GM19099 (cell line): ENCODE measurements around the gene PSMB11.

Source experiments
- POLR2A ChIP-seq: IDR thresholded peaks from 3 replicates; pipeline ENCODE4 v1.6.1; 2011; ENCODE audit warnings: low read depth; ENCODE audit not compliant: insufficient read length; ENCODE audit errors: extremely low read depth

Gene PSMB11

DNA sequence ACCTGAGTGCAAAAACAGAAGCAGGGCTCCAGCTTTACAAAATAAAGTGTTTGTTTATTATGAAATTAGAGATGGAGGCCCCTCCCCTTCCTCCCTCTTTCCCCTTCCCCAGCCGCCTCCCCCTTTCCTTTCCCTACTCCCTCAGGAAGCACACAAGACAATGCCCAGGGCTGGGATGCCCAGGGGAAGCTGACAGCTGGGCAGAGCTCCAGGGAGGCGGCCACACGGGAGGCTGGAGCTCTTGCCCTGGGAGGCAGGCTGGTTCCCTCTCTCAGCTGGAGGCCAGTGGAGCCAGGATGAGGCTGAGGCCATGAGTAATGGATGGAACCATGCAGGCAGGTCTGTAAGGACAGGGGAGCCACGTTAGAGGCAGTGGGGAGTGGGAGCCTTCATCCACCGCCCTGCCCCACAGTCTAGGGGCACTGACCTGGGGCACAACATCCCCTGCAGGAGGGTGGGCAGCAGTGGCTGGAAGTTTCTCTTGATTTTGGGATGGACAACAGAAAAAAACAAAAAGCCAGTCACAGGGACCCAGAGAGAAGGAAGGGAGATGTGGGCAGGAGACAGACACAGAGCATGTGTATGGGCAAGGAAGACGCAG is 5.1 kb downstream of the PSMB11 start:
- no peak for TF ChIP-seq POLR2A

DNA sequence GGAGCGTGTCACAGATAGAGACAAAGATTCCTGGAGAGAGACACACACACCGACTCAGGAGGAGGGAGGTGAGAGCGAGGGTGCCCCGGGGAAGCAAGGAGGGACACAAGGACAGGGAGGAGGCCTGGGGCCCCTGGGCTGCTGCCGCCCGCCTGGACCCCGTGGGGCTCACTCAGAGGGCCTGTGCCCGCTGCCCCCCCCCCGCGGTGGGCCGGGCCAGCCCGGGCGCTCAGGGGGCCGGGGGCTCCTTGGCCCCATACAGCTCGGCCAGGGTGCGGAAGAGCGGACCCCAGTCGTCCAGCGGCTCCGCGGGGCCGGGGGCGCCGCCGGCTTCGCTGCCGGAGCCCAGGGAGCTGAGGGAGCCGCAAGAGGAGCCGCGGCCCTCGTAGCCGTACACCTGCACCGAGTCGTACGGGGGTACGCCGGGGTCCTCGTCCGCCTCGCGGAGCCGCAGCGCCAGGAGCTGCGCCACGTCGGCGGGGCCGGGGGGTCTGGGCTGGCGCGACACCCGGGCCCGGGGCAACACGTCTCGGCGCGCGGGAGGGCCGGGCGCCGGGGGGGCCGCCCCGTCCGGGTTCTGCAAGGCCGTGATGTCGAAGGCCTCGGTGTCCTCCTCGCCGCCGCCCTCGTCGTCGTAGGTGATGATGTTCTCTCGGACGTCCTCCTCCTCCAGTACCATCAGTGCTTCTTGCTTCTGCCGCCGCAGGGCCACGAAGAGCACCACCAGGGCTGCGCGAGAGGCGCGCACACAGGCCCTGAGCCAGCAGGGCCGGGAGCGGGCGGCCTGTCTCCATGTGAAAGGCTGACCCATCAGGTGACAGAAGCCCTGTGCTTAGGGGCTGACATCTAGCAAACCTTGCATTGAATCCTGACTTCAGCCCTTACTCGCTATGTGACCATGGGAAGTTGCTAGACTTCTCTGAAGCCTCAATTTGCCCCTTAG is 6.0 kb downstream of the PSMB11 start:
- no peak for TF ChIP-seq POLR2A

DNA sequence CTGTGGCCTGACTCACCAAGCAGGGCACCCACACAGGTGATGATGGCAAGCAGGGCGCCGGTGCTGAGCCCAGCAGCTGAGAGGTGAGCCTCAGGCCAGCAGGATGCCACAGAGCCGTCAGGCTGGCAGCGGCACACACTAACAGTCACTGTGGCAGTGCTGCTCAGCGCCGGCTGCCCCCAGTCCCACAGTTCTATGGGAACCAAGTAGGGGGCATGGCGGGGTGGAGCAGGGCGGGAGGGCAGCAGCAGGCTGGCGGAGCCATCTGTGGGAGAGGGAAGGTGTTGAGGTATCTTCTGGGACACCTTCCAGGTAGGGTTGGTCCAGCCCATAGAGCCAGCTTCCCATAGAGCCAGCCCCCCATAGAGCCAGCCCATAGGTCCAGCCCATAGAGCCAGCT is 7.0 kb downstream of the PSMB11 start:
- no peak for TF ChIP-seq POLR2A

DNA sequence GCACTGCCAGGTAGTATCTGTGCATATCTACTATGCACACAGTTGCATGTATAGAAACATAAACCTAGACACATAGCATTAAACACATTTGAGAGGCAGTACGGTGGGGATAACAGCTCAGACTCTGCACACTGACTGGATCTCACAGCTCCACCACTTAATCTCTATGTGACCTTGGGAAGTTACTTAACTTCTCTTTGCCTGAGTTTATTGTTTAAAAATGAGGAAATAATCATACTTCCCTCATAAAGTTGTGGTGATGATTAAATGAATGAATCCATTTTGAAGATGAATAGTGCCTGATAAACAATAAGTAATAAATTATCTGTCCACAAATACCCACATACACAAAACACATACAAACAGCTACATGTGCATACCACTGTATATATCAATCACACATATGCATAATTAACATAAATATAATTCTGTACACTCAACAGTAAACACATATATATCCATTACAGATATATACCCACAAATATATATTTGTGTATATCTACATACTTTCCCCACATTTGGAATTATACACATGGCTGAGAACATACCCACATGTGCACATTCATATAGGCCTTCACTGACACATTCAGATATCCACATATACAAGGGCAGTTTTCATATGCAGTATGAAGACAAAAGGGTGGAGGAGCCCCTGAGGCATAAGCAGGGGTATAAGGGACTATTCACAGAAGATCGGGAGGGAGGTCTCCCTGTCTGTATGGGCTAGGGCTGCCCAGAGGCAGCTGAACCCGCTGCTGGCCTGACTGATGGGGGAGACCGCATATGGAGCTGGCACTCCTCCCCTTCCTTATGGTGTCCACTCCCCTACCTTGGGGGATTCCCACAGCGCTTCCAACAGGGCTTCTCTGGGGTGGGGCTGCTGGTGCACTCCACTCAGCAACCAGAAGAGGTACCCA is 9.4 kb downstream of the PSMB11 start:
- no peak for TF ChIP-seq POLR2A

DNA sequence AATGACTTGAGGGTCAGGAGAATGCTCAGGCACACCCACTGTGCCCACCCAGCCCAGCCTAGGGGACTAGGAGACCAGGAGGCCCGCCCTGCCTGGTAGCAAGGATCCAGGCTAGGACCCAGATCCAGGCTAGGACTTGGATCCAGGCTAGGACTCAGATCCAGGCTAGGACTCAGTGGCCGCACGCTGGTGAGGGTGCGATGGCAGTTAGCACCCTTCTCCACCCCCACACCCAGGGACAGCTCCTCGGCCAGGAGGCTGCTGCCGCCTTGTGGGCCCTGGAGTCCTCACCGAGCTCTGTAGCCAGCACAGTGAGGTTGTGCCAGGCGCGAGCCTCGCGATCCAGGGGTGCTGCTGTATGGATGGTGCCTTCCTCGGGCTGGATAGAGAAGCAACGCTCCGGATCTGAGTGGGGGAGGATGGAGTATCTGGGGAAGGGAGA is 10.2 kb downstream of the PSMB11 start:
- no peak for TF ChIP-seq POLR2A

DNA sequence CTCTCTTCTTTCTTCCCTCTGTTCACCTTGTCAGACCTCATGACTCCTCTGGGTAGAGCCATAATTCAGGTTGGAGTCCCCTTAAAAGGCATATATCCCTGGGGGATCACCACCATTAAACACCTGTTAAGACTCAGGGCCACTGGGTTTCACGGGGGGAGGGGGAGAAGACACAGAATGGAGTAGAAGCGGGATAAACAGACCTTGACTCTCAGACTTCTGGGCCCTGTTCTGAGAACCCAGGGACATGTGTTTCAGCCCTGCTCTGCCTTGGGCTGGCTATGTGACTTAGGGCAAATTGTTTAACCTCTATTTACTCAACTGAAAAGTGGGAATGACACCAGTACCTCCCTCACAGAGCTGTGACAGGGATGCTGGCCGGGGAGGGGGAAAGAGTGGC is 10.7 kb downstream of the PSMB11 start:
- no peak for TF ChIP-seq POLR2A

DNA sequence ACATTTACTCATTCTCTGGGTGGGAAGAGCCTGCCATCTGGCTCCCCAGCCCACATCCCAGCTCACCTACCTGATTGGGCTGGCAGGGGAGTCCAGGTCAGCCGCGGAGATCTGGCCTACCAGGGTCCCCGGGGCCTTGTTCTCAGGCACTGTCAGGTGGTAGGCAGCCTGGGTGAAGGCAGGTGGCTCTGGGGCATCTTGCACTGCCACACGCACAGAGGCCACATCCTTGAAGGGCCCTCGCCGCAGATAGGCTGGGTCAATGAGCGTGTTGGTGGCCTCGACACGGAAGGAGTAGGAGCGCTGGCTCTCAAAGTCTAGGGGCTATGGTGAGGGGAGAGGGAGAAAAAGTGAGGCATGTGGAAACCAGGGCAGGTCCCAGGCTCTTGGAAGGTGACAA is 11.4 kb downstream of the PSMB11 start:
- TF ChIP-seq POLR2A, result no peak

DNA sequence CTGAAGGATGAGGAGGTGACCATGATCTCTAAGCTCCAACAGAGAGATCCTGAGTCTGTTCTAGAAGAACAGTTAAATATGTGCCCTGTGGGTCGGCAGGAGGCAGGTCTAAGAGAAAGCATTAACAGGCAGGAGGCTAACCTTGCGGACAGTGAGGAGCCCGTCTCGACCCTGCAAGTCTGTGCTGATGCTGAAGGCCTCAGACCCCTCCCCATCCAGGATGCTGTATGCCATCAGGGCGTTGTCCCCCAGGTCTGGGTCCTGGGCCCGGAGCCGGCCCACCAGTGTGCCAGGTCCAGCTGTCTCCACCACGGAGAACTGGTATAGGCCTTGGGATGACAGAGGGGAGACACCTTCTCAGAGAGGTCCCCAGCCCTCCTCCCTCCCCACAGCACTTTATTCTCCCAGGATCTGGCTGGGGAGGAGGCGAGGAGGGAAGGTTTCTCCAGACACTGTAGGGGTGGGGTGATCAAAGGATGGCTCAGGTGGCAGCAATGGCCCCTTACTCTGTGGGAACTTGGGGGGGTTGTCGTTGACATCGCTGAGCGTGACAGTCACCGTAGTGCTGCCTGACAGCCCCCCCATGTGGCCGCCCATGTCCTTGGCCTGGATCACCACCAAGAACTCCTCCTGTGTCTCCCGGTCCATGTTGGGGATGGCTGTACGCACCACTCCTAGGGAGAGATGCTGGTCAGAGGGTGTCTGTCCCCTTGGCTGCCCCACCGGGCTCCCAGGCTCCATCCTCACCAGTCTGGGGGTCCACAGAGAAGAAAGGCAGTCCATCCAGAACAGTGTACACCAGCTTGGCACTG is 12.2 kb downstream of the PSMB11 start:
- TF ChIP-seq POLR2A, result no peak

DNA sequence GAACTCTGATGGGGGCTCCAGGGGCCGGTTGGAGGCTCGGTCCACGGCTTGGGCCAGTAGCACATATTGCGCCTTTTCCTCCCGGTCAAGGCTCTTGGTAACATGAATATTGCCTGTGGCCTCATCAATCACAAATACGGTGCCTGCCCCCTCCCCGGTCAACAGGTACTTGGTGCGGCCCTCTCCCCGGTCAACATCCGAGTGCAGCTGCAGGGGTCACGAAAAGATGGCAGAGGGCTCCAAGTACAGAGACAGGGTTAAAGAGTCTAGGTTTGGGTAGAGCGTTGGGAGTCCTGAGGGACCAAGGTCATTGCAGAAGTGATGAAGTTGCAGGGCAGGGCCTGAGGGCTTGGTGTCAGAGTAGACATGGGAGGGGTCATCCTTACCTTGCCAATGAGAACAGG is 13.1 kb downstream of the PSMB11 start:
- no peak for TF ChIP-seq POLR2A

DNA sequence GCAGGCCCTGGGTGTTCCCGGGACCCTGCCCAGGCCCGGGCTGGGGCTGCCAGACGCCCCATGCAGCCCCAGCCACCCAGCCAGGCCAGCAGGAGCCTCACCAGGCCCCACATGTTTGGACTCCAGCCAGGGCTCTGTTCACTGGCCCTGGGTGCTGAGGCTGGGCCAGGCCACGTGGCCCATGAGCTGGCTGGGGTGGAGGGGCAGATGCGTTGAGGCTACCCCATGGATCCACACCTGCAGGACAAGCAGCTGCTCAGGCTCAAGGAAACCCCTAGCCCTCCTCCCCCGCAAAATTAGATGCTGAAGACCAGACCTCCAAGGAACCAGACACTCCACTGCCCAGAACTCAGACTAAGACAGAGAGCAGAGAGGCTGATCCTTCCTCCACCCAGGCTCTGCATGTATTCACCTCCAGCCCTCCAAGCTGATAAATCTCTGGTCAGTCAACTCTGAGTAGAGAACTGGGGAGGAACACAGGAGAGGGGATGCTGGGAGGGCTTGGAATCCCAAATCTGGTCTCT is 13.7 kb downstream of the PSMB11 start:
- no peak for TF ChIP-seq POLR2A

DNA sequence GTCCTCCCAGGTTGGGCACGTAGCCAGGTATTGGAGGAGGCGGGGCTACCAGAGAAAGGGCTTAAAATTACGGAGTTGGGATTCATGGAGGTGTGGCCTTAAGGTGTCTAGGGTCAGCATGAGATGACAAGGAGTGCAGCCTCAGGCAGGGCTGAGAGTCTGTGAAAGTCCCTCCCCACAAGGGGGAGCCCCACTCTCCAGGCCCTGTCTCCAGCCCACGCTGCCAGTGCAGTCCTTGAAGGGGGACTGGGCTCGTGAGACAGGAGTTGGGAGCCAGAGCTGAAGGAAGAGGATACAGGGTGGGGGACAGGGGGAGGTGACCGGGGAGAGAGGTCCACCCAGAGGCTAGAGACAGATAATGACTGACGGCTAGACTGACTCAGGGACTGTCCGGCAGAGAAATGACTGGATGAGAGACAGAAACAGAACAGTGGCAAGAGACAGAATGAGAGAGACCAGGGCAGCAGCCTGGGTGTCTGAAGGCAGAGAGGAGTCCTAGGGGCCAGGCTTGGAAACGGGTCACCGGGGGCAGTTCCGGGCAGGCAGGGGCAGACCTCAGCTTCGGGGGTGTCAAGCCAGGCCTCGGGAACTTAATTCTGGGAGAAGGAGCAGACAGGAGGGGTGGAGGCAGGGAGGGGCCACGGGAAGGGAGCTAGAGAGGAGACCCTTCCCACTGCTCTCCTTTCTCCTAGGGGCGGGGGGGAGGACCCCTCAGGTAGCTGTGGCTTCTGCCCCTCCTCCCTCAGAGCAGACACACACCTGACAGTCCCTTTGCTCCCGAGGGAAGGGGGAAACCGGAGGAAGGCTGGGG is 14.3 kb downstream of the PSMB11 start:
- no peak for TF ChIP-seq POLR2A

DNA sequence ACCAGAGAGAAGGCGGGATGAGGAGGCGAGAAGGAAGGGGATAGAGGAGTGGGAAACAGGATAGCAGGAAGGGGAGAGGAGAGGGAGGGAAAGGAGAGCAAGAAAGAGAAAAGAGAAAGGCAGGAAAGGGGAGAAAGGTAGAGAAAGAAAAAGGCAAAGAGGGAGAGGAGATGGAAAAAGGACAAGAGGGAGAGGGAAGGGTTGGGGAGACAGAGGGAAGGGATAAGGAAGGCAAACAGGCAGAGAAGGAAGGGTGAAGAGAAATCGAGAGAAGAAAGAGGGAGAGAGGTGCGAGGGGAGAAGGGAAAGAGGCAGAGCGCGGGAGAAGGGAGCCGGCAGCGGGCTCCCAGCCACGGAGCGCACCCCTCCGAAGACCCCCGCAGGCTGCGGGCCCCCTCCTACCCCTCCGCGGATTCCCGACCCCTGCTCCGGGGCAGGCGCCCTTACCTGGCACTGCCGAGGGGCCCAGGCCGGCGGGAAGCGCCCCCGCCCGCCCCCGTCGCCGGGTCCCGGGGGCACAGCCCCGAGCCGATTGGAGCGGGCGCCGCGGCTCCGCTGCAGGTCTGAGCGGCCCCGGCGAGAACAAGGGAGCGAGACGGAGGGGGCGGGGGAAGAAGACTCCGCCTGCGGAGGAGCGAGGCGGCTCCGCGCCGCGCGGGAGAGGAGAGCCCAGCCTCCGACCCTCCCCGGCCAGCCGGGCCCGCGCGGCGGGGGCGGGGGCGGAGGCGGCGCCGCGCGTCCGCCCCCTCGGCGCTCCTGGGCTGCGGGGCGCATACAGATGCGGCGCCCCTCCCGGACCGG is 15.1 kb downstream of the PSMB11 start, which contains the start of gene CDH24:
CDH24 (minus strand) TSS at position 565 of the 801 bp plus-strand sequence. CDS start 1,787 bp downstream, outside the sequence.
- peak; percentile 41 for TF ChIP-seq POLR2A

DNA sequence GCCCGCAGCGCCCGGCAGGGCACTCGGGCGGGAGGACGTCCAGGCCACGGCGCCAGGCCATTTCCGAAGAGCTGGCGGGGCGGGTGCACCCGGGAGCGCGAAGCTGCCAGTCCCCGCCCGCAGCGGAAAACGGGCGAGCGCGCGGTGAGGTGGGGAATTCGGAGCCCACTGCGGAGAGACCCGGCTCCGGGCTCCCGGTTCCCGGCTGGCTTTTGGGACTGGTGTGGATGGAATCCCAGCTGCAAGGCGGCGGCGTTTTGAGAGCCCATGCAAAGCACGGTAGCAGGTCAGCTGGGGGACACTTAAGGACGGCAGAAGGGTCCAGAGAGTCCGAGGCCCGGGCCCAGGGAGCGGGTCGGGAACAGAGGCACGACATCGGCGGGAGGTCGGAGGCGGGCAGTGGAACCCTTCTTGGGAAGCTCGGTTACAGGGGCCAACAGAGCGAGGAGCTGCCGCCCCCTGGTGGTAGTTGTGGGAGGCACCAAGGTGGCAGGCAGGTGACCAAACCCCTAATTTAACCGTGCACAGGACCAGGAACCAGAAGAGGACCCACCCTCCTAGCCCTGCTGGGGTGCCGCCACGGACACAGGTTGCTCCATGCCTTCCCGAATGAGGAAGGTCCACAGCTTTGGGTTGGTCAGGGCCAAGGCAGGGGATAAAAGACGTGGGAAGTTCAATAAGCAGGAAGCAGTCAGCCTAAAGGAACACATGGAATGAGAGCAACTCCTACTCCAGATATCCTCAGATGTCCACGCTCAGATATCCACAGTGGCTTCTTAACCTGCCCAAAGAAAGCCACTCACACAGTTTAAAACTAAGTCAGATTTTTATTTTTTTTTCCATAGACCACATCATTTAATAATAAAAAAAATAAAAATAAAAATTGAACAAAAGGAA is 16.0 kb downstream of the PSMB11 start:
- TF ChIP-seq POLR2A, result no peak
